OCI-LY7 (cell line): ENCODE results near the gene PRR30.

ENCODE experiments used
- CTCF ChIP-seq: fragments of 200-600 bp; sonication (generic); conservative IDR thresholded peaks from 2 replicates; pipeline ENCODE4 v1.5.1; 2014; ENCODE audit warnings: mild to moderate bottlenecking, antibody characterized with exemption, low read length, moderate library complexity, mixed read lengths
- EZH2phosphoT487 ChIP-seq: fragments of 200-600 bp; sonication (generic); IDR thresholded peaks from 2 replicates; pipeline ENCODE4 v1.6.1; 2018; ENCODE audit warnings: low read depth, borderline replicate concordance, mild to moderate bottlenecking, mixed run types, antibody characterized with exemption, low read length, moderate library complexity, mixed read lengths

GRCh38 chr2:27109083-27109482 is 30.1 kb downstream of the PRR30 start:
- TF ChIP-seq CTCF (no peak), EZH2phosphoT487 (no peak)
